GM13976 (cell line): ENCODE measurements around the gene ADORA1.

Experiments
- DNase-seq: peaks from one replicate; pipeline ENCODE4 v3.0.0; 2012; ENCODE audit warnings: low spot score
- in situ Hi-C: fragments of 300-500 bp; cut with MboI; formaldehyde crosslinking; loops from one replicate; pipeline ENCODE4 v1.12.0; 2022; ENCODE audit warnings: low sequenced_read_pairs, mixed read lengths, inconsistent platforms; ENCODE audit not compliant: unreplicated experiment
- TF ChIP-seq, protein P1 (sequence below): IDR thresholded peaks from 2 replicates; pipeline ENCODE4 v1.5.1; 2012; ENCODE audit warnings: borderline replicate concordance, mild to moderate bottlenecking; ENCODE audit not compliant: insufficient read depth; ENCODE audit errors: extremely low read depth, missing control alignments, control extremely low read depth

Gene ADORA1

DNA sequence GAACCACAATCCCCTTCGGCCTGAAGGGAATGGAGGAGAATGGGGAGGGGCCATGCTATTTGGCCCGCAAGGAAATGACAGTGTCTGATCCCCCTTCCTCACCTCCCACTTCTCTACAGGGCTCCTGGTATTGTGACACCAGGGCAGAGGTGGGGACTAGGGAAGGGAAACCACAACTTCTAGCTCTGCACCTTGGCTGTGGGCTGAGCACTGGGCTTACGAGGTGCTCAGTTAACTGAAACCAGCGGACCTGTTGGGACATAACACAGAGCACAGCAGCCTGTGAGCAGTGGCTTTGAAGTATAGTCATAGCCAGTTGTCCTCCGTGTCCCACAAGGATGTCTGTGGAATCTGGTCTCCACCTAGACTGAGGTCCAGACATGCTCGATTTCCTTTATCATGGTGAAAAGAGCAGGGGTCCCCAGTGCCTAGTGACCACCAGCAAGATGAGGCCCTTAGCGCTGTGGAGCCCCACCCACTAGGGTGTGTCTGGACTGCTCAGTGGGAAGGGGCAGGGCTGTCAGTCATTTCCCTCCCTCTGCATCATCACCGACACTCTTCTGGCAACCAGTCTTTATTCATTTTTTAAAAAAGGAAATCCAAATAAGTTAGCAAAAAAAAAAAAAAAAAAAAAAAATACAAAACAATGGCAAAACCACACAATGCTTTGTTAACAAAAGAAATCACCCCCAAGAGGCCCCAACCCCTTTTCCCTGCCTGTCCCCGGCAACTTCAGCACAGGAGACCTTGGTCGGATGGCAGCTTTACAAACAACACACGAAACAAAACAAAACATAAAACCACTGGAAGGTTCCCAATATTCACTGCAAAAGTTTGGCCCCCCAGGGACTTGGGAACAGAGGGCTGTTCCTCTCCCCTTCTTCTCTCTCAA, 44.7 kb upstream of the ADORA1 start:
- DNase-seq = no peak
- in situ Hi-C loops = no loop called here
- TF ChIP-seq, protein P1, sequence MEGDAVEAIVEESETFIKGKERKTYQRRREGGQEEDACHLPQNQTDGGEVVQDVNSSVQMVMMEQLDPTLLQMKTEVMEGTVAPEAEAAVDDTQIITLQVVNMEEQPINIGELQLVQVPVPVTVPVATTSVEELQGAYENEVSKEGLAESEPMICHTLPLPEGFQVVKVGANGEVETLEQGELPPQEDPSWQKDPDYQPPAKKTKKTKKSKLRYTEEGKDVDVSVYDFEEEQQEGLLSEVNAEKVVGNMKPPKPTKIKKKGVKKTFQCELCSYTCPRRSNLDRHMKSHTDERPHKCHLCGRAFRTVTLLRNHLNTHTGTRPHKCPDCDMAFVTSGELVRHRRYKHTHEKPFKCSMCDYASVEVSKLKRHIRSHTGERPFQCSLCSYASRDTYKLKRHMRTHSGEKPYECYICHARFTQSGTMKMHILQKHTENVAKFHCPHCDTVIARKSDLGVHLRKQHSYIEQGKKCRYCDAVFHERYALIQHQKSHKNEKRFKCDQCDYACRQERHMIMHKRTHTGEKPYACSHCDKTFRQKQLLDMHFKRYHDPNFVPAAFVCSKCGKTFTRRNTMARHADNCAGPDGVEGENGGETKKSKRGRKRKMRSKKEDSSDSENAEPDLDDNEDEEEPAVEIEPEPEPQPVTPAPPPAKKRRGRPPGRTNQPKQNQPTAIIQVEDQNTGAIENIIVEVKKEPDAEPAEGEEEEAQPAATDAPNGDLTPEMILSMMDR = no peak

DNA sequence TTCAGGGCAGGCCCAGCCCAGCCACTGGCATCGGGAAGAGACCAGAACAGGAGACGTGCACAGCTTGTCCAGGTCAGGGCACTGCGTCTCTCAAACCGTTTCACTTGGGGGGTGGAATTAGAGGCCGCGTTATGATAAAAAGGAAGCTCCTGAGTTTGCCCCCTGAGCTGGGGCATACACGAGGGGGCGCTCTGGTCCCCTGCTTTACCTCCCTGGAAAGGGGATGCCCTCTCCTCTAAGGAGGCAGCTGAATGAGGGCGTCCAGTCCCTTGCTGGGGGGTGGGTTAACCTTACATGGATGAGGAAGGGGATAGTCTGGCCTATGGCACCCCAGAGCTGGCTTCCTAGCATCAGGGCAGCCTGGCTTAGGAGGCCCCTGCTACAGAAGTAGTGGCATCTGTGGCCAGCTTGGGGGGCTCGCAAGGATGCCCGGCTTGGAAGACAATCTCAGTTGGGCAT, 44.0 kb upstream of the ADORA1 start:
- TF ChIP-seq, protein P1 = no peak
- in situ Hi-C loops = no loop called here
- DNase-seq = no peak

DNA sequence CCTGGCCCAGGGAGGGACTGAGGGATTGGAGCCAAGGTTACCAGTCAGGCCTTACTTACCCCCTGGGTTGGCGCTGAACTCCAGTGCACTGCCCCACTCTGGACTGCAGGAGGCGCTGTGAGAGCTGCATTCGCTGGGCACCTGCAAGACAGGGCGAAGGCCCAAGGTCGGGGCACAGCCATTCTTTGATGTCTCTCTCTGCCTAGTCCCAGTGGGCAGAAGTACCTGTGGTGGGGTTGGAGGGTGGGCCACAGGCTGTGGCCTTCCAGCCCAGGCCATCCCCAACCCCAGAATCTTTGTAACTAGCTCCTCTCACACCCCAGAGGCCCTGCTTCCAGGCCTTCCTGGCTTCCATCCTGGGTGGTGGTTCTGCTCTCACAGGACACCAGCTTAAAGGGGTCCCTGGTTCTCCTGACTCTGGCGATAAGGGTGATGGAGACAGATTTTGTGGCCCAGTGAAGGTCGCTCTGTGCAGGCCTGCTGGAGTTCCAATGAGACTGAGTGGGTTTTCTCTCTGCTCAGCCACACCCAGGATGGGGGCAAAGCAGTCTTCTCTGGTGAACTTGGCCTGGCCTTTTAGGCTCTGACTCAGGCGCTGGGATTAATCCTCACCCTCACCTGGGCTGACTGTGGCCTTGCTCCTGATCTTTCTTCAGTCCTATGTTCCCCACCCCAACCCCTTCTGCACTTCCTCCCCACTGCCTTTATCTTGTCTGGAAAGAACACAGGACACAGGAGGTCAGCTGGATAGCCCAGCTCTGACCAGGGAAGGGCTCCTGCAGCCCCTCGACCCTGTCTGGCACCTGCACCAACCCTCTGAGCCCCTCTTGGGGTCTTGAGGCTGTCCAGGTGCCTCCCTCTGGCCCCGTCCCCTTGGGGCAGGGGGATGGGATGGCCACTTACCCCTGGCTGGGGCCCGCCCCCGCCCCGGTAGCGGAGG, 42.7 kb upstream of the ADORA1 start:
- in situ Hi-C loops = no loop called here
- TF ChIP-seq, protein P1 = peak; percentile 44
- peak; percentile 77 for DNase-seq

DNA sequence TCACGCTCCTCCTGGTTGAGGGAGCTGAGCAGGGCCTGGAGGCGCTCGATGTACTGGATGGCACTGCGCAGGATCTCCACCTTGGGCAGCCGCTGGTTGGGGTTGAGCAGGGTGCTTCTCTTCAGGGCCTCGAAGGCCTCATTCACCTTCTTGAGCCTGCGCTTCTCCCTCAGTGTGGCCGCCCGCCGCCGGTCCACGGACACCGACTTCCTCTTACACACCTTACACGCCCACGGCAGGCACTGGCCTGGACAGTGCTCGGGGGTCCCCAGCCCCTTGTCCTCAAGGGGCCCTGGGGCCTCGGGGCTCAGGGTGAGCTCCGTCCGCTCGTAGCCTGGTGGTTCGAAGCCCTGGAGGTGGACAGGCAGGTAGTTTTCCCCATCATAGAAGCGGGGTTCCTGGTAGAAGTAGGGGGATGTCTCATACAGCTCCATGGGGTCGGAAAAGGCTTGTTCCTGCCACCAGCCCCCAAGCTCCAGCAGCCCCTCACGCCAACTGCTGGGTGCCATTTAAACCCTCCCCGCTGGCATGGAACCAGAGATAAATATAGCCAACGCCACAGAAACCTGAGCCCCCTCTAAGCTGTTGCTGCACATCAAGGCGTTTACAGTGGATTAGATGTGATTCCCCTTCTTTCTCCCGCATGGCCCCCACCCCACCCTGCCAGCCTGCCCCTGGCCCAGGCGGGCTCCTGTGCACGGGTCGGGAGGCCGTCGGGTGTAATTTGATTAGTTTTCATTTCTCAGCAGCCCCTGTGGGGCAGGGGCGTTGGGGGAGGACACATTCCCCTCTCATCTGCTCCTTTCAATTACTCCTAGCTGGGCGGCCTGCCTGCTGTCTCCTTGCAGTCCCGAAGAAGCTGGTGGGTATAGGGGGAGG, 41.8 kb upstream of the ADORA1 start, which contains the start of gene MYOG:
Gene MYOG, minus strand, starts transcription at position 485 of the 879 bp plus-strand sequence. Its CDS starts 51 bp downstream, at position 434.
- TF ChIP-seq, protein P1 = no peak
- peak; percentile 25 for DNase-seq
- in situ Hi-C loops = no loop called here

DNA sequence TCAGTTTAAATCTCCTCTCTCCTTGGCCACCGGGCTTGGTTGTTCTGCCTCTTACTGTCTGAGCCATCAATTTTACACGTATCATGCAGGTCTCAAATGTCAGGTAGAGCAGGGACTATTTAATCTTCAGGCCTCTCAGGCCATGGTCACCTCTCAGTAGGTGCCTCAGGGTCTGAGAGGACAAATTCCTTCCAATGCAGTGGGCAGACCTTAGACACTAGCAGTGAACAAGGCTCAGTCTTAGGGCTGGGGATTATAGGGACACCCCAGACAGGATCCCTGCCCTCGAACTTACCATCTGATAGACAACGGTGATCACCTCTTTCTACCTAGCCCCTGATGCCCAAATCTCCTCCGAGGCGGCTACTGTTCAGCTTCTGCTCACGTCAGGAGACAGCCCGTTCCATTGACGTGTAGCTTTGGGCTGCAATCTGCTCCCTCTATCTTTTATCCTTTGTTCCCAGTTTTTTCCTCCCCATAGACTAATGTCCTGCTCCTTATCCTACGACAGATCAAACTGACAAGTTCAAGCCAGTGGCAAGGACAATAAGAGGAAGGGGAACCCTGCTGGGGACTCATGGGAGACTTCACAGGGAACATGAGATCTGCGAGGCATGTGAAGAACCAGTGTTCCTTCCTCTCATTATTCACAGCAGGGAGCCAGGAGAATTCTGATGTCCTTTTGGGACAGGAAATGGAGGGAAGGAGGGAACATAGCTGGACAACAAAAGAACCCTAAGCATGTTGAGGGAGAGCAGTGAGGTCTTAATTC, 40.3 kb upstream of the ADORA1 start:
- TF ChIP-seq, protein P1 = no peak
- no peak for DNase-seq
- in situ Hi-C loops = no loop called here
